HepG2 (cell line): Measurements from ENCODE around the gene SLC16A5. TPM values are rescaled to one million over a fixed set of nuclear protein-coding genes. Genes with fewer than 3 reads are reported as not detected.

Experiments used
- KDM1A ChIP-seq: IDR thresholded peaks from 2 replicates; pipeline ENCODE4 v1.6.1; 2016; ENCODE audit warnings: missing compliant biosample characterization
- KMT2B ChIP-seq: IDR thresholded peaks from 2 replicates; pipeline ENCODE4 v1.6.1; 2016; ENCODE audit warnings: missing genetic modification reagents, missing compliant biosample characterization
- MIER3 ChIP-seq: IDR thresholded peaks from 2 replicates; pipeline ENCODE4 v1.6.1; 2016; ENCODE audit warnings: missing compliant biosample characterization, borderline replicate concordance
- NPAS2 ChIP-seq: sonication (generic); formaldehyde crosslinking; IDR thresholded peaks from 2 replicates; pipeline ENCODE4 v1.8.0; 2022; ENCODE audit warnings: mild to moderate bottlenecking, missing genetic modification reagents, borderline replicate concordance
- SIX1 ChIP-seq: sonication (generic); formaldehyde crosslinking; IDR thresholded peaks from 2 replicates; pipeline ENCODE4 v1.4.0; 2020; ENCODE audit warnings: missing genetic modification reagents, borderline replicate concordance
- TCF12 ChIP-seq, 2 experiments: fragments of 450-650 bp in 1 of 2; sonication (generic) in 1 of 2; formaldehyde crosslinking in 1 of 2; IDR thresholded peaks; 2 replicates each; pipeline versions ENCODE4 v1.6.1 to v1.8.0; 2017 to 2022; ENCODE audit warnings: antibody characterized with exemption in 1 of 2, mild to moderate bottlenecking in 1 of 2, missing genetic modification reagents in 1 of 2, moderate library complexity in 1 of 2
- ZMYM4 ChIP-seq: sonication (generic); formaldehyde crosslinking; IDR thresholded peaks from 2 replicates; pipeline ENCODE4 v1.8.1; 2023; ENCODE audit warnings: mild to moderate bottlenecking, missing genetic modification reagents
- ZNF879 ChIP-seq: sonication (generic); formaldehyde crosslinking; IDR thresholded peaks from 2 replicates; pipeline ENCODE4 v1.8.1; 2023; ENCODE audit warnings: missing genetic modification reagents
- ZSCAN9 ChIP-seq: IDR thresholded peaks from 2 replicates; pipeline ENCODE4 v1.6.1; 2016; ENCODE audit warnings: borderline replicate concordance
- polyA plus RNA-seq, 8 experiments: library from polyadenylated mRNA; depleted of rRNA in 3 of 8; stranded (reverse) in 7 of 8; unstranded in 1 of 8; fragments of >200 nt; fragmentation: Illumina TruSeq in 4 of 8; extraction: Trizol in 4 of 8; gene quantifications; 2 replicates each; pipeline versions ENCODE4 v1.2.1 to v1.2.3, GENCODE V29; 2011 to 2016; ENCODE audit warnings: low read depth in 4 of 8, missing spikeins in 1 of 8, mixed read lengths in 1 of 8; ENCODE audit not compliant: insufficient read depth in 1 of 8
- total RNA-seq, 5 experiments: library from RNA; depleted of rRNA; stranded (reverse); fragments of >200 nt; fragmentation: Illumina TruSeq; extraction: Trizol; gene quantifications; 2 replicates each; pipeline ENCODE4 v1.2.3, GENCODE V29; 2016; ENCODE audit warnings: low read depth in 1 of 5
- TF ChIP-seq, protein P1 (sequence below): sonication (generic); formaldehyde crosslinking; IDR thresholded peaks from 2 replicates; pipeline ENCODE4 v1.9.0; 2022; ENCODE audit warnings: missing genetic modification reagents, mild to moderate bottlenecking, borderline replicate concordance
- TF ChIP-seq, protein P2 (sequence below), 2 experiments: sonication (generic) in 1 of 2; formaldehyde crosslinking in 1 of 2; IDR thresholded peaks; 2 replicates each; pipeline versions ENCODE4 v1.4.0 to v1.6.1; 2018 to 2020; ENCODE audit warnings: missing genetic modification reagents in 2 of 2, borderline replicate concordance in 1 of 2, low read depth in 1 of 2, mild to moderate bottlenecking in 1 of 2, missing biosample characterization in 1 of 2
- TF ChIP-seq, protein P3 (sequence below): IDR thresholded peaks from 2 replicates; pipeline ENCODE4 v1.6.1; 2012; ENCODE audit warnings: inconsistent platforms
- TF ChIP-seq, protein P4 (sequence below): sonication (generic); formaldehyde crosslinking; IDR thresholded peaks from 2 replicates; pipeline ENCODE4; 2020; ENCODE audit warnings: missing genetic modification reagents, mild to moderate bottlenecking, borderline replicate concordance
- TF ChIP-seq, protein P5 (sequence below): sonication (generic); formaldehyde crosslinking; IDR thresholded peaks from 2 replicates; pipeline ENCODE4 v1.4.0; 2020; ENCODE audit warnings: missing genetic modification reagents

SLC16A5 gene
- total and polyA plus RNA-seq, 2 of the 13 experiments (the other 11 are each of a cell fraction or from before 2014, with no cell fraction given): 0.69 to 5.6 TPM

DNA sequence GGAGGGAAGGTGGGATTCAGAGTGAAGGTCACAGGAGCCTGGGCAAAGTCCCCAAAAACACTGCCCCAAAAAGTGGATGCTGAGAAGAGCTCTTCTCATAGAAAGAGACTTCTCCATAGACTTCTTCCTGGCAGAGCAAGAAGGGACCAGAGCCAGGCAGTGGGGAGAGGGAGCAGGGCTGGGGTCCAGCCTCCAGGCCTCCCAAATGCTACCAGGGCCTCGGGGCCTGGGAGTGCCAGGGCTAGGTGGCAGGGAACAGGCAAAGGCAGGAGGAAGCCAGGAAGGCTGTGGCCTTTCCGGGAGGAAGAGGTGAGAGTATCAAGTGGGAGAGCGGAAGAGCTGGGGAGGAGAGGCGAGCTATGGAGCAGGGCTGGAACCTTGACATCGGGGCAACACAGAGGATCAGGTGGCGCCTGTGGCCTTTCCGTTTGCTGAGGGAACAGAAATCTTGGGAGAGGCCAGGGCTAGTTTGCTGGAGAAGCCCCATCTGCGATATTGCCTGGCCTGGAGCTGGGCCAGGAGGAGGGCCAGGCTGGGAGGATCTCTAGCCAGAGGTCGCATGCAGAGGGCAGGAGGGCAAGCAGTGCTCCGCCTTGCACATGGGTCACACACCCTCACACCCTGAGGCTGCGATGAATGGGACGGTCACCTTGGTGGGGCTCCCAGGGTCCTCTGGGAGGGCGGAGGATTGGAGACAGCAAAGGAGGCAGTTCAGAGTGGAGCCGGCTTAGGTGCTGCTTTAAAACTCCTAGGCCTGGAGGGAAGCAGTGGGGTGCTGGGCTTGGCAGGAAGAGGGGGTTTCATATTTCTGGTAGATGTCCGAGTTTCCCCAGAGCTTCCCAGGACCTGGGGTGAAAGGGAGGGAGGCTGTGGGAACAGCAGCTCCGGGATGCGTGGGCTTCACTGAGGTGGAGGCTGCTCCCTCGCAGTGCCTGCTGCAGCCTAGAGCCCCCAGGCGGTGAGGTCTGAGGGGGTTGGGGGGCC lies 3.4 kb downstream of the SLC16A5 start (continued):
- TF ChIP-seq SIX1 (peak; percentile 64; the same call in 1 of the 2 replicates), TCF12 (IDR thresholded peaks at IDR 0.05) (no peak), TCF12 (CRISPR knock-in tag; IDR thresholded peaks at IDR 0.05) (0 out of 2 replicates have a peak, but pooled peaks have one; percentile 43), KMT2B (0 out of 2 replicates have a peak, but pooled peaks have one; percentile 34), ZSCAN9 (peak; percentile 63; the same call in 1 of the 2 replicates), NPAS2 (CRISPR knock-in tag) (no peak), ZMYM4 (CRISPR knock-in tag) (peak; percentile 53; the same call in 1 of the 2 replicates), KDM1A (CRISPR knock-in tag) (no peak), MIER3 (CRISPR knock-in tag) (peak; percentile 68; the same call in 1 of the 2 replicates), ZNF879 (CRISPR knock-in tag) (no peak)
- TF ChIP-seq, protein P1, sequence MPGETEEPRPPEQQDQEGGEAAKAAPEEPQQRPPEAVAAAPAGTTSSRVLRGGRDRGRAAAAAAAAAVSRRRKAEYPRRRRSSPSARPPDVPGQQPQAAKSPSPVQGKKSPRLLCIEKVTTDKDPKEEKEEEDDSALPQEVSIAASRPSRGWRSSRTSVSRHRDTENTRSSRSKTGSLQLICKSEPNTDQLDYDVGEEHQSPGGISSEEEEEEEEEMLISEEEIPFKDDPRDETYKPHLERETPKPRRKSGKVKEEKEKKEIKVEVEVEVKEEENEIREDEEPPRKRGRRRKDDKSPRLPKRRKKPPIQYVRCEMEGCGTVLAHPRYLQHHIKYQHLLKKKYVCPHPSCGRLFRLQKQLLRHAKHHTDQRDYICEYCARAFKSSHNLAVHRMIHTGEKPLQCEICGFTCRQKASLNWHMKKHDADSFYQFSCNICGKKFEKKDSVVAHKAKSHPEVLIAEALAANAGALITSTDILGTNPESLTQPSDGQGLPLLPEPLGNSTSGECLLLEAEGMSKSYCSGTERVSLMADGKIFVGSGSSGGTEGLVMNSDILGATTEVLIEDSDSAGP (CRISPR knock-in tag): peak; percentile 88
- TF ChIP-seq, protein P2, sequence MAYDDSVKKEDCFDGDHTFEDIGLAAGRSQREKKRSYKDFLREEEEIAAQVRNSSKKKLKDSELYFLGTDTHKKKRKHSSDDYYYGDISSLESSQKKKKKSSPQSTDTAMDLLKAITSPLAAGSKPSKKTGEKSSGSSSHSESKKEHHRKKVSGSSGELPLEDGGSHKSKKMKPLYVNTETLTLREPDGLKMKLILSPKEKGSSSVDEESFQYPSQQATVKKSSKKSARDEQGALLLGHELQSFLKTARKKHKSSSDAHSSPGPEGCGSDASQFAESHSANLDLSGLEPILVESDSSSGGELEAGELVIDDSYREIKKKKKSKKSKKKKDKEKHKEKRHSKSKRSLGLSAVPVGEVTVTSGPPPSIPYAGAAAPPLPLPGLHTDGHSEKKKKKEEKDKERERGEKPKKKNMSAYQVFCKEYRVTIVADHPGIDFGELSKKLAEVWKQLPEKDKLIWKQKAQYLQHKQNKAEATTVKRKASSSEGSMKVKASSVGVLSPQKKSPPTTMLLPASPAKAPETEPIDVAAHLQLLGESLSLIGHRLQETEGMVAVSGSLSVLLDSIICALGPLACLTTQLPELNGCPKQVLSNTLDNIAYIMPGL (CRISPR knock-in tag; IDR thresholded peaks at IDR 0.05; ENCODE audit: borderline replicate concordance in 1 of 2, low read depth in 1 of 2): peak in 1 of 2 experiments; percentile 60; a peak in 1 of 4 replicates
- TF ChIP-seq, protein P3, sequence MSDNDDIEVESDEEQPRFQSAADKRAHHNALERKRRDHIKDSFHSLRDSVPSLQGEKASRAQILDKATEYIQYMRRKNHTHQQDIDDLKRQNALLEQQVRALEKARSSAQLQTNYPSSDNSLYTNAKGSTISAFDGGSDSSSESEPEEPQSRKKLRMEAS: peak; percentile 92
- TF ChIP-seq, protein P4, sequence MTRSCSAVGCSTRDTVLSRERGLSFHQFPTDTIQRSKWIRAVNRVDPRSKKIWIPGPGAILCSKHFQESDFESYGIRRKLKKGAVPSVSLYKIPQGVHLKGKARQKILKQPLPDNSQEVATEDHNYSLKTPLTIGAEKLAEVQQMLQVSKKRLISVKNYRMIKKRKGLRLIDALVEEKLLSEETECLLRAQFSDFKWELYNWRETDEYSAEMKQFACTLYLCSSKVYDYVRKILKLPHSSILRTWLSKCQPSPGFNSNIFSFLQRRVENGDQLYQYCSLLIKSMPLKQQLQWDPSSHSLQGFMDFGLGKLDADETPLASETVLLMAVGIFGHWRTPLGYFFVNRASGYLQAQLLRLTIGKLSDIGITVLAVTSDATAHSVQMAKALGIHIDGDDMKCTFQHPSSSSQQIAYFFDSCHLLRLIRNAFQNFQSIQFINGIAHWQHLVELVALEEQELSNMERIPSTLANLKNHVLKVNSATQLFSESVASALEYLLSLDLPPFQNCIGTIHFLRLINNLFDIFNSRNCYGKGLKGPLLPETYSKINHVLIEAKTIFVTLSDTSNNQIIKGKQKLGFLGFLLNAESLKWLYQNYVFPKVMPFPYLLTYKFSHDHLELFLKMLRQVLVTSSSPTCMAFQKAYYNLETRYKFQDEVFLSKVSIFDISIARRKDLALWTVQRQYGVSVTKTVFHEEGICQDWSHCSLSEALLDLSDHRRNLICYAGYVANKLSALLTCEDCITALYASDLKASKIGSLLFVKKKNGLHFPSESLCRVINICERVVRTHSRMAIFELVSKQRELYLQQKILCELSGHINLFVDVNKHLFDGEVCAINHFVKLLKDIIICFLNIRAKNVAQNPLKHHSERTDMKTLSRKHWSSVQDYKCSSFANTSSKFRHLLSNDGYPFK (CRISPR knock-in tag): peak; percentile 64; the same call in 1 of the 2 replicates
- TF ChIP-seq, protein P5, sequence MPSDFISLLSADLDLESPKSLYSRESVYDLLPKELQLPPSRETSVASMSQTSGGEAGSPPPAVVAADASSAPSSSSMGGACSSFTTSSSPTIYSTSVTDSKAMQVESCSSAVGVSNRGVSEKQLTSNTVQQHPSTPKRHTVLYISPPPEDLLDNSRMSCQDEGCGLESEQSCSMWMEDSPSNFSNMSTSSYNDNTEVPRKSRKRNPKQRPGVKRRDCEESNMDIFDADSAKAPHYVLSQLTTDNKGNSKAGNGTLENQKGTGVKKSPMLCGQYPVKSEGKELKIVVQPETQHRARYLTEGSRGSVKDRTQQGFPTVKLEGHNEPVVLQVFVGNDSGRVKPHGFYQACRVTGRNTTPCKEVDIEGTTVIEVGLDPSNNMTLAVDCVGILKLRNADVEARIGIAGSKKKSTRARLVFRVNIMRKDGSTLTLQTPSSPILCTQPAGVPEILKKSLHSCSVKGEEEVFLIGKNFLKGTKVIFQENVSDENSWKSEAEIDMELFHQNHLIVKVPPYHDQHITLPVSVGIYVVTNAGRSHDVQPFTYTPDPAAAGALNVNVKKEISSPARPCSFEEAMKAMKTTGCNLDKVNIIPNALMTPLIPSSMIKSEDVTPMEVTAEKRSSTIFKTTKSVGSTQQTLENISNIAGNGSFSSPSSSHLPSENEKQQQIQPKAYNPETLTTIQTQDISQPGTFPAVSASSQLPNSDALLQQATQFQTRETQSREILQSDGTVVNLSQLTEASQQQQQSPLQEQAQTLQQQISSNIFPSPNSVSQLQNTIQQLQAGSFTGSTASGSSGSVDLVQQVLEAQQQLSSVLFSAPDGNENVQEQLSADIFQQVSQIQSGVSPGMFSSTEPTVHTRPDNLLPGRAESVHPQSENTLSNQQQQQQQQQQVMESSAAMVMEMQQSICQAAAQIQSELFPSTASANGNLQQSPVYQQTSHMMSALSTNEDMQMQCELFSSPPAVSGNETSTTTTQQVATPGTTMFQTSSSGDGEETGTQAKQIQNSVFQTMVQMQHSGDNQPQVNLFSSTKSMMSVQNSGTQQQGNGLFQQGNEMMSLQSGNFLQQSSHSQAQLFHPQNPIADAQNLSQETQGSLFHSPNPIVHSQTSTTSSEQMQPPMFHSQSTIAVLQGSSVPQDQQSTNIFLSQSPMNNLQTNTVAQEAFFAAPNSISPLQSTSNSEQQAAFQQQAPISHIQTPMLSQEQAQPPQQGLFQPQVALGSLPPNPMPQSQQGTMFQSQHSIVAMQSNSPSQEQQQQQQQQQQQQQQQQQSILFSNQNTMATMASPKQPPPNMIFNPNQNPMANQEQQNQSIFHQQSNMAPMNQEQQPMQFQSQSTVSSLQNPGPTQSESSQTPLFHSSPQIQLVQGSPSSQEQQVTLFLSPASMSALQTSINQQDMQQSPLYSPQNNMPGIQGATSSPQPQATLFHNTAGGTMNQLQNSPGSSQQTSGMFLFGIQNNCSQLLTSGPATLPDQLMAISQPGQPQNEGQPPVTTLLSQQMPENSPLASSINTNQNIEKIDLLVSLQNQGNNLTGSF (CRISPR knock-in tag): no peak
